Transverse colon (tissue), 4 donors: ENCODE measurements around the gene TRMT6.

Source experiments
- POLR2AphosphoS5 ChIP-seq, 3 donors: sonication (generic); formaldehyde crosslinking; IDR thresholded peaks; one replicate each; pipeline ENCODE4 v1.6.1; 2016; ENCODE audit warnings: antibody characterized with exemption in 3 of 3
- TF ChIP-seq, protein P1 (sequence below), 5 experiments: fragments of 200-600 bp in 3 of 5; fragments of 450-650 bp in 2 of 5; sonication (generic) in 3 of 5; IDR thresholded peaks; 1 replicate in 2 of 5; 2 replicates in 3 of 5; pipeline ENCODE4 v1.5.1; 2016 to 2017; ENCODE audit warnings: antibody characterized with exemption in 5 of 5, inconsistent platforms in 3 of 5, mild to moderate bottlenecking in 2 of 5, moderate library complexity in 1 of 5

DNA sequence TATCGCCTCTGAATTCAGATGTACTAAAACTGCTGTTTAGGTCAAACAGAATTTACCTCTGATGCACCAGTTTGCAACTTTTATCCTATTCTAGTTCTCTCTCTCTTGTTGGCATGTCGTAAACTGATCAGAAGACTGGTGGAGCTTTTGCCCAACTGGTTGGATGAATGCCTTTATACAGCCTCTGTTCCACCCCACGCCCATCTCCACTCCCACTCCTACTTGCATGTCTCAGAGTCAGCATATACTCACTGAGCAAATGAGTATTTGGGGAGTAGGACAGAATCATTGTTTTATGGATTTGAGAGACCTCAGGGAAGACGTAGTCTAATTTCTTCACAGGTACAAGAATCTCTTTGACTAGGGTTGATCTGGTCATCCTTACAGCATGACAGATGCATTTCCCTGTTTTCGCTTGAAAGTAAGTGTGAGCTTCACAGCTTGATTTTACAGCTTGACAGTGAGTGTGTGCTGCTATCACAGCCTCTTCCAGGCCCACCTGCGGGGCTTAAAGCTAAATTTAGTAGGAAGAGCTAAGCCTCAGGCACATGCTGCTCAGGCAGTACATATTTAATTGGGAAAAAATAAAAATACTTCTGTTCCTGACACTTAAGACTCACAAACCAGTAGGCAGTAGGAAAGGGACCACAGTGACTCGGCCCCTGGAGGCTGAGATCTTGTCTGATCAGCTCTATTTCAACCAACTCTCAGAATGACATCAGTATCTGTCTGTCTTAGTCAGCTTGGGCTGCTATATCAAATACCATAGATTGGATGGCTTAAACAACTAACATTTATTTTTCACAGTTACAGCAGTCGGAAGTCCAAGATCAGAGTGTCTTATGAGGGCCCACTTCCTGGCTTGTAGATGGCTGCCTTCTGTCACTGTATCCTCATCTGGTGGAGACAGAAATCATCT is 30.4 kb downstream of the TRMT6 start:
- TF ChIP-seq, protein P1, sequence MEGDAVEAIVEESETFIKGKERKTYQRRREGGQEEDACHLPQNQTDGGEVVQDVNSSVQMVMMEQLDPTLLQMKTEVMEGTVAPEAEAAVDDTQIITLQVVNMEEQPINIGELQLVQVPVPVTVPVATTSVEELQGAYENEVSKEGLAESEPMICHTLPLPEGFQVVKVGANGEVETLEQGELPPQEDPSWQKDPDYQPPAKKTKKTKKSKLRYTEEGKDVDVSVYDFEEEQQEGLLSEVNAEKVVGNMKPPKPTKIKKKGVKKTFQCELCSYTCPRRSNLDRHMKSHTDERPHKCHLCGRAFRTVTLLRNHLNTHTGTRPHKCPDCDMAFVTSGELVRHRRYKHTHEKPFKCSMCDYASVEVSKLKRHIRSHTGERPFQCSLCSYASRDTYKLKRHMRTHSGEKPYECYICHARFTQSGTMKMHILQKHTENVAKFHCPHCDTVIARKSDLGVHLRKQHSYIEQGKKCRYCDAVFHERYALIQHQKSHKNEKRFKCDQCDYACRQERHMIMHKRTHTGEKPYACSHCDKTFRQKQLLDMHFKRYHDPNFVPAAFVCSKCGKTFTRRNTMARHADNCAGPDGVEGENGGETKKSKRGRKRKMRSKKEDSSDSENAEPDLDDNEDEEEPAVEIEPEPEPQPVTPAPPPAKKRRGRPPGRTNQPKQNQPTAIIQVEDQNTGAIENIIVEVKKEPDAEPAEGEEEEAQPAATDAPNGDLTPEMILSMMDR (IDR thresholded peaks at IDR 0.05) = no peak
- no peak for TF ChIP-seq POLR2AphosphoS5 (IDR thresholded peaks at IDR 0.05)
